22Rv1 (cell line): ENCODE data around the gene ADCY2.

Experiments used
- H3K27ac ChIP-seq: fragments of 450-650 bp; 2 replicates; pipeline ENCODE4 v1.5.1; 2017
- CTCF ChIP-seq: fragments of 450-650 bp; IDR thresholded peaks from 2 replicates; pipeline ENCODE4 v1.5.1; 2017; ENCODE audit warnings: mild to moderate bottlenecking
- ZFX ChIP-seq: fragments of 450-650 bp; IDR thresholded peaks from 2 replicates; pipeline ENCODE4 v1.6.1; 2017; ENCODE audit warnings: antibody characterized with exemption, borderline replicate concordance

Gene ADCY2

DNA sequence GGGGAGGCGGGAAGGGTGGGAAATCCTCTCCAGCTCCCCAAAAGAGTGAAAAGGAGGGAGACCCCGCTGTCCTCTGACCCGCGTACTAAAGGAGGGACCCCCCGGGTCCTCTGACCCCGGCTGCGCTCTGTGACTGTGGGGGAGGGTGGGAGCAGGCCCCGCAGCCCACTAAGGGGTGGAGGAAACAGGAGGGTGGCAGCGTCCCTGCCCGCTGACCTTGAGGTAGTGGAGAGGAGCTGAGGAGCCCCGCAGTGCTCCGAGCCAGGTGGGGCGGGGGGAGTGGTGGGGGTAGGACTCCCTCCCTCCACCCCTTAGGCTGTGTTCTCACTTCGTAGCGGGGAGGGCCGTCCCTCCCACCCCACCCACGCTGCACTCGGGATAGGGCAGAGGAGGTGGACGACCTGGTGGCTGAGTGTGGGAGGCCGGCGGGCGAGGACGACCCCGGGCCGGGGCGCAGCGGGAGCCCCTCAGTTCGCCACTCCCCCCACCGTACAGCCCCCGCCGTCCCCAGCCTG lies 449 bp upstream of the ADCY2 start:
- no peak overlapping the region for H3K27ac ChIP-seq
- TF ChIP-seq ZFX = no peak
- TF ChIP-seq CTCF = no peak

- no peak for TF ChIP-seq ZFX
- TF ChIP-seq CTCF = no peak
- no peak overlapping the region for H3K27ac ChIP-seq
Measured at GRCh38 chr5:7396713-7397454, 946 bp downstream of the ADCY2 start.

DNA sequence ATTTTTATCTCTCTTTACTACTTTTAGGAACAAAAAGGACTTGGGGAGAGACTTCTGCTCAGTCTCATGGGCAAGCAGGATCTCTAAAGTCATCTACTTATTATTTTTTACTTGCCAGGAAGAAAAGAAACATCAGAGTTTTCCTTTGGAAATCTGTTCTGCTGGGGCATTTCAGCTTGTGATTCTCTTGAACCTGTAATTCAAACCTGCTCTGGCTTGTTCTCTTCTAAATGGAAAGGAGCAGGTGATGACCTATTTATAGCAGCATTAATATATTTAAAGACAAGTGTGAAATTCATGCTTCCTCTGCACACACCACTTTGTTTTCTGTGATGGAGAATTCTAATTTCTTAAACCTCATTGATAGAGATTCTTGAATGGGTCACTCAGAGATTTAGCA lies 2.0 kb downstream of the ADCY2 start:
- no peak overlapping the region for H3K27ac ChIP-seq
- TF ChIP-seq CTCF = no peak
- TF ChIP-seq ZFX = no peak

GRCh38 chr5:7398596-7399280 lies 2.8 kb downstream of the ADCY2 start:
- TF ChIP-seq CTCF (no peak), ZFX (no peak)
- no peak overlapping the region for H3K27ac ChIP-seq

DNA sequence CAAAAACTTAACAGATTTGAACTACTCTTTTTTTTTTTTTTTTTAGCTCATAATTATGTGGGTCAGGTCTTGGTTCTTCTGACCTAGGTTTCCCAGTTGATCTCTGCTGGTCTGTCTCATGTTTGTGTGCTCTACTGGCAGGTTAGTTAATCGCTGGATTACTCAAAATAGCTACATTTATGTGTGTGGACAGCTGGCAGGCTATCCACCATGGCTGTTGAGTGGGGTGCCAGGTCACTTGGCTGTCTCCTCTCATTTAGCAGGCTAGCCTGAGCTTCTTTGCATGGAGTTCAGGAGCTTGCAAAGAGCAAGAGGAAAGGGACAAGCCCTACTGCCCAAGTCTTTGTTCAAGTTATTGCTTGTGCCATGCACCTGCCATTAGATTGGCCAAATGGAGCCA lies 9.3 kb downstream of the ADCY2 start:
- no peak overlapping the region for H3K27ac ChIP-seq
- no peak for TF ChIP-seq ZFX
- no peak for TF ChIP-seq CTCF

DNA sequence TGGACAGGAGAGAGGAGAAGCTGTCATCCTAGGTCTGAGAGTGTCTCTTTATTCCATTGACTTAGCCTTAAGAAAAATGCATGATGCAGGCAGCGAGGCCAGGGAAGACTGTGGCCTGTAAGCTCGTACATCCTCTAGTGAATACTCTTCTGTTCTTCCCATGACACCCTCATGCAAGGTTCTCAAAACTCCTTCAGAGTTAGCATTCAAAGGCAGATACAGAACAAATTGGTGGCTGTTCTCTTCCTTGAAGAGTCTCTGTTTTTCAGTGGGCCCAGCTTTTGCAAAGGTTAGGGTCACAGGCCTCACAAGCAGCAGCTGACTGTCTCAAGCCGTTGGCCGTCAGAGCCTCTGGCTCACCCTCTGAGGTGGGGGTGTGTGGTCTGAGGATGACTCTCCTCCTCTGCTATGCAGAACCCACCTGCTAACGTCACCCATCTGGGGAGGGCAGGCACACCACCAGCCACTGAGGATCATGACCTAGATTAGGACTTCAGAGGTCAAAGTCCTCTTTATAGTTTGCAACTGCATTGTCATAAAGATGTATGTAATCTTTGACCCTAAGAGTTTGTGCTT lies 15.1 kb downstream of the ADCY2 start:
- no peak overlapping the region for H3K27ac ChIP-seq
- TF ChIP-seq ZFX (no peak), CTCF (no peak)

GRCh38 chr5:7412409-7412808 lies 16.5 kb downstream of the ADCY2 start:
- no peak overlapping the region for H3K27ac ChIP-seq
- TF ChIP-seq ZFX (no peak), CTCF (no peak)
